Measurements from ENCODE around the gene BCL11A. TPM values are rescaled to one million over a fixed set of nuclear protein-coding genes. Genes with fewer than 3 reads are reported as not detected.

Gene BCL11A
- total RNA-seq, 4 donors from 2014 or later, result 23.9 to 46.2 (median 33.8) TPM

- peaks cover 0 to 5% (median 0%) of the 10 kb centered on the region in 3 donors for H3K36me3 ChIP-seq
- DNase-seq, result no peak
- no peaks in the 10 kb centered on the region for H3K9me3 ChIP-seq
- H3K27ac ChIP-seq, result peak overlapping the region; percentile 81 to 91 (median 90)
- H3K4me3 ChIP-seq, result peak overlapping the region; percentile 57 to 78 (median 73)
- no peak for TF ChIP-seq POLR2A (IDR thresholded peaks at IDR 0.05)
- no peak for TF ChIP-seq CTCF (IDR thresholded peaks at IDR 0.05)
- intact Hi-C loops (cut with DNase I), result no loop called here
- peaks cover 34 to 98% (median 35%) of the 10 kb centered on the region in 3 donors for H3K4me1 ChIP-seq
- WGBS, 2 donors, result 3 to 5% methylated on average over 12 to 20 of the region's 40 CpGs
- H3K27me3 ChIP-seq, result peaks cover 0 to 97% (median 6%) of the 10 kb centered on the region in 4 donors
Measured at GRCh38 chr2:60549238-60549927, 4.1 kb downstream of the BCL11A start.

- Histone ChIP-seq H3K4me1 (peaks cover 29 to 98% (median 35%) of the 10 kb centered on the region in 3 donors), H3K27me3 (peaks cover 0 to 96% (median 6%) of the 10 kb centered on the region in 4 donors), H3K4me3 (peak overlapping the region; percentile 57 to 78 (median 73)), H3K9me3 (no peaks in the 10 kb centered on the region), H3K27ac (peak overlapping the region; percentile 81 to 91 (median 90)), H3K36me3 (peaks cover 0 to 5% (median 0%) of the 10 kb centered on the region in 3 donors)
- TF ChIP-seq CTCF (IDR thresholded peaks at IDR 0.05), result no peak
- TF ChIP-seq POLR2A (IDR thresholded peaks at IDR 0.05), result no peak
- WGBS, 2 donors, result 13 to 24% methylated on average over 9 of the region's 9 CpGs
- no peak for DNase-seq
- intact Hi-C loops (cut with DNase I), result no loop called here
Measured at GRCh38 chr2:60548845-60549237, 4.6 kb downstream of the BCL11A start.

GRCh38 chr2:60548311-60548710 lies 5.1 kb downstream of the BCL11A start:
- no peak for DNase-seq
- Histone ChIP-seq H3K27ac (peak overlapping the region; percentile 81 to 91 (median 90)), H3K4me3 (peak overlapping the region in 3 of 4 donors; percentile 71 to 78 (median 75)), H3K27me3 (peaks cover 0 to 91% (median 6%) of the 10 kb centered on the region in 4 donors), H3K36me3 (peaks cover 0 to 5% (median 0%) of the 10 kb centered on the region in 3 donors), H3K9me3 (no peaks in the 10 kb centered on the region), H3K4me1 (peaks cover 28 to 98% (median 35%) of the 10 kb centered on the region in 3 donors)
- no peak for TF ChIP-seq POLR2A (IDR thresholded peaks at IDR 0.05)
- no peak for TF ChIP-seq CTCF (IDR thresholded peaks at IDR 0.05)
- 28 to 37% methylated on average over 4 of the region's 4 CpGs for WGBS, 2 donors
- intact Hi-C loops (cut with DNase I), result no loop called here

- Histone ChIP-seq H3K36me3 (peaks cover 0 to 5% (median 0%) of the 10 kb centered on the region in 3 donors), H3K9me3 (no peaks in the 10 kb centered on the region), H3K4me3 (peak overlapping the region in 3 of 4 donors; percentile 24 to 75 (median 71)), H3K4me1 (peaks cover 28 to 98% (median 35%) of the 10 kb centered on the region in 3 donors), H3K27me3 (peaks cover 0 to 87% (median 5%) of the 10 kb centered on the region in 4 donors), H3K27ac (peak overlapping the region in 3 of 4 donors; percentile 89 to 91 (median 90))
- TF ChIP-seq POLR2A (IDR thresholded peaks at IDR 0.05), result no peak
- TF ChIP-seq CTCF (IDR thresholded peaks at IDR 0.05), result no peak
- intact Hi-C loops (cut with DNase I), result no loop called here
- DNase-seq, result no peak
Measured at GRCh38 chr2:60547841-60548240, 5.6 kb downstream of the BCL11A start.

- DNase-seq, result no peak
- Histone ChIP-seq H3K27ac (peak overlapping the region in 3 of 4 donors; percentile 89 to 91 (median 90)), H3K27me3 (peaks cover 0 to 78% (median 0%) of the 10 kb centered on the region in 4 donors), H3K36me3 (peaks cover 0 to 5% (median 0%) of the 10 kb centered on the region in 3 donors), H3K9me3 (no peaks in the 10 kb centered on the region), H3K4me1 (peaks cover 22 to 98% (median 35%) of the 10 kb centered on the region in 3 donors), H3K4me3 (peak overlapping the region in 2 of 4 donors; percentile 0 to 4)
- no peak for TF ChIP-seq CTCF (IDR thresholded peaks at IDR 0.05)
- no peak for TF ChIP-seq POLR2A (IDR thresholded peaks at IDR 0.05)
- WGBS, 2 donors, result 29 to 49% methylated on average over 6 of the region's 6 CpGs
- intact Hi-C loops (cut with DNase I), result no loop called here
Measured at GRCh38 chr2:60546756-60547420, 6.6 kb downstream of the BCL11A start.

All from esophagus squamous epithelium (tissue), 5 donors.